Stimulated activated naive CD8-positive, alpha-beta T cell treated with anti-CD3 and anti-CD28 coated beads, Interleukin-15, Interleukin-2, amounts not matched to agents 100 U/mL and 50 U/mL, for 24 hours (primary cell): ENCODE data around the gene TMC8.
"Not testable (repeated sequence)": the region's sequence is repeated elsewhere in the genome, so short reads cannot be mapped to it uniquely, and the experiment has no call there.

Source experiments
- ATAC-seq: fragments of 150-1000 bp; cut with Tn5 transposase; one replicate; pipeline ENCODE4 v1.10.0; 2021
- DNase-seq: peaks from one replicate; pipeline ENCODE4 v3.0.0; 2021

TMC8 gene

GRCh38 chr17:78110363-78111015, 20.1 kb upstream of the TMC8 start:
- DNase-seq (no peak), ATAC-seq (no peak)

- DNase-seq (no peak), ATAC-seq (no peak)
Measured at GRCh38 chr17:78111016-78111726, 19.4 kb upstream of the TMC8 start.

GRCh38 chr17:78111727-78112517, 18.6 kb upstream of the TMC8 start:
- ATAC-seq (no peak), DNase-seq (no peak)

GRCh38 chr17:78112518-78113471, 17.8 kb upstream of the TMC8 start:
- DNase-seq (peak; percentile 90), ATAC-seq (peak; percentile 67)

GRCh38 chr17:78113804-78114785, 16.5 kb upstream of the TMC8 start:
- ATAC-seq (peak; percentile 73), DNase-seq (peak; percentile 50)

GRCh38 chr17:78114831-78115723, 15.5 kb upstream of the TMC8 start:
- DNase-seq: no peak
- ATAC-seq: no peak

- not testable (repeated sequence) for ATAC-seq
Measured at GRCh38 chr17:78115803-78116202, 14.8 kb upstream of the TMC8 start.

GRCh38 chr17:78116411-78116810, 14.2 kb upstream of the TMC8 start:
- ATAC-seq (no peak), DNase-seq (no peak)

More at GRCh38 chr17:78115803-78116202, 14.8 kb upstream of the TMC8 start:
- DNase-seq: not testable (repeated sequence)

GRCh38 chr17:78117027-78117981, 13.3 kb upstream of the TMC8 start:
- ATAC-seq (no peak), DNase-seq (no peak)

- no peak for ATAC-seq
- no peak for DNase-seq
Measured at GRCh38 chr17:78118801-78119241, 11.8 kb upstream of the TMC8 start.

- ATAC-seq (no peak), DNase-seq (no peak)
Measured at GRCh38 chr17:78120537-78120936, 10.0 kb upstream of the TMC8 start.

- ATAC-seq: peak; percentile 37
Measured at GRCh38 chr17:78120971-78121800, 9.4 kb upstream of the TMC8 start.

GRCh38 chr17:78121801-78122215, 8.8 kb upstream of the TMC8 start:
- no peak for DNase-seq

More at GRCh38 chr17:78120971-78121800, 9.4 kb upstream of the TMC8 start:
- DNase-seq: peak; percentile 55

GRCh38 chr17:78122216-78122930, 8.2 kb upstream of the TMC8 start:
- no peak for DNase-seq
- no peak for ATAC-seq

More at GRCh38 chr17:78121801-78122215, 8.8 kb upstream of the TMC8 start:
- no peak for ATAC-seq

- DNase-seq (no peak), ATAC-seq (no peak)
Measured at GRCh38 chr17:78122931-78123249, 7.7 kb upstream of the TMC8 start.

- ATAC-seq (no peak), DNase-seq (no peak)
Measured at GRCh38 chr17:78123258-78123929, 7.2 kb upstream of the TMC8 start.
